Kidney (tissue), 14 donors: Measurements from ENCODE around the gene SRPK2. TPM values are rescaled to one million over a fixed set of nuclear protein-coding genes. Genes with fewer than 3 reads are reported as not detected.

ENCODE experiments used
- DNase-seq, 5 donors: peaks; one replicate each; pipeline ENCODE4 v3.0.0-alpha.2; 2013 to 2020
- FAIRE-seq: peaks from 2 replicates; lab custom pipeline; 2012; peaks lifted over from hg19 to GRCh38; lab: Jason Lieb, UNC
- H3K27ac ChIP-seq, 2 donors: one replicate each; pipeline ENCODE4 v1.7.0; 2013; ENCODE audit warnings: low read depth in 2 of 2, low read length in 2 of 2, inconsistent platforms in 1 of 2
- H3K27me3 ChIP-seq: one replicate; pipeline ENCODE4 v1.7.1; 2013; ENCODE audit warnings: low read length, inconsistent platforms; ENCODE audit not compliant: control insufficient read depth, insufficient read depth
- H3K36me3 ChIP-seq, 3 donors: one replicate each; pipeline versions ENCODE4 v1.7.0 to v1.7.1; 2013; ENCODE audit warnings: low read length in 3 of 3, control low read depth in 1 of 3, inconsistent platforms in 1 of 3; ENCODE audit not compliant: insufficient read depth in 3 of 3, control insufficient read depth in 2 of 3
- H3K4me1 ChIP-seq, 3 donors: one replicate each; pipeline versions ENCODE4 v1.7.0 to v1.7.1; 2013; ENCODE audit warnings: low read length in 3 of 3, inconsistent platforms in 1 of 3, low read depth in 1 of 3; ENCODE audit not compliant: control insufficient read depth in 2 of 3, insufficient read depth in 2 of 3
- H3K4me3 ChIP-seq, 3 donors: one replicate each; pipeline versions ENCODE4 v1.7.0 to v1.8.1; 2013; ENCODE audit warnings: low read length in 3 of 3, control low read depth in 1 of 3, inconsistent platforms in 1 of 3
- H3K9ac ChIP-seq, 3 donors: one replicate each; pipeline versions ENCODE4 v1.7.0 to v1.7.1; 2013; ENCODE audit warnings: low read length in 3 of 3, control low read depth in 1 of 3, inconsistent platforms in 1 of 3
- H3K9me3 ChIP-seq, 3 donors: one replicate each; pipeline versions ENCODE4 v1.7.0 to v1.7.1; 2013; ENCODE audit warnings: low read length in 3 of 3, control low read depth in 1 of 3, inconsistent platforms in 1 of 3; ENCODE audit not compliant: control insufficient read depth in 2 of 3, insufficient read depth in 1 of 3
- CTCF ChIP-seq: IDR thresholded peaks from 3 replicates; pipeline ENCODE4 v1.5.1; 2012; ENCODE audit warnings: mild to moderate bottlenecking, moderate library complexity, borderline replicate concordance; ENCODE audit not compliant: insufficient read depth; ENCODE audit errors: extremely low read depth
- intact Hi-C: fragments of 100-400 bp; cut with DNase I; formaldehyde crosslinking; loops from one replicate; pipeline ENCODE4 v1.11.1; 2022
- polyA plus RNA-seq: library from polyadenylated mRNA; stranded (reverse); fragments of 350-450 nt; fragmentation: Illumina TruSeq; extraction: RNeasy Lipid Tissue Mini Kit (QIAGEN cat#74804); gene quantifications from one replicate; pipeline ENCODE4 v1.2.3, GENCODE V29; 2014; ENCODE audit warnings: low read depth, low replicate concordance; ENCODE audit not compliant: insufficient read depth
- total RNA-seq: library from RNA; stranded (reverse); fragmentation: NEBNext Ultra II Directional; extraction: Animal tissue kit (Norgen Biotek cat#: 25700); gene quantifications from one replicate; pipeline ENCODE4 v1.2.1, GENCODE V29; 2021
- donor health status: control.
- donor health status: control.
- donor health status: control.
- donor health status: control.
- donor health status: control.
- donor health status: DM: yes; HTN: yes; CAD: no.
- donor health status: Normal renal cell carcinoma (clear cell type).

Gene SRPK2
- total and polyA plus RNA-seq, 2 donors from 2014 or later, result 9.9 to 43.1 TPM

- no peak for DNase-seq
- H3K9me3 ChIP-seq, result no peaks in the 10 kb centered on the region
- H3K27ac ChIP-seq, result no peak overlapping the region
- FAIRE-seq, result no peak
- intact Hi-C loops, result no loop called here
- H3K36me3 ChIP-seq, result no peaks in the 10 kb centered on the region
- no peaks in the 10 kb centered on the region for H3K27me3 ChIP-seq
- H3K9ac ChIP-seq, result no peak overlapping the region
- no peak overlapping the region for H3K4me3 ChIP-seq
- TF ChIP-seq CTCF, result no peak
- no peaks in the 10 kb centered on the region for H3K4me1 ChIP-seq
These were observed 104.7 kb downstream of the SRPK2 start for GRCh38 chr7:105284014-105284413.

- no peak overlapping the region for H3K27ac ChIP-seq
- H3K4me1 ChIP-seq, result peaks cover 0 to 2% (median 0%) of the 10 kb centered on the region in 3 donors
- no peak for TF ChIP-seq CTCF
- H3K4me3 ChIP-seq, result no peak overlapping the region
- DNase-seq (no peak), FAIRE-seq (no peak)
- H3K9me3 ChIP-seq, result no peaks in the 10 kb centered on the region
- no peaks in the 10 kb centered on the region for H3K36me3 ChIP-seq
- intact Hi-C loops, result no loop called here
- H3K9ac ChIP-seq, result no peak overlapping the region
- no peaks in the 10 kb centered on the region for H3K27me3 ChIP-seq
These were observed 106.8 kb downstream of the SRPK2 start for GRCh38 chr7:105281966-105282365.

GRCh38 chr7:105279688-105280007 lies 109.1 kb downstream of the SRPK2 start:
- Histone ChIP-seq H3K36me3 (no peaks in the 10 kb centered on the region), H3K27ac (no peak overlapping the region)

More at GRCh38 chr7:105279688-105280007, 109.1 kb downstream of the SRPK2 start:
- Histone ChIP-seq H3K27me3 (no peaks in the 10 kb centered on the region), H3K9ac (no peak overlapping the region), H3K4me3 (no peak overlapping the region), H3K9me3 (no peaks in the 10 kb centered on the region), H3K4me1 (peaks cover 0 to 2% (median 0%) of the 10 kb centered on the region in 3 donors)
- no peak for FAIRE-seq
- intact Hi-C loops, result no loop called here
- DNase-seq, result no peak
- no peak for TF ChIP-seq CTCF
